ENCODE data around the gene IFI27L1.

- TF ChIP-seq NR2C2 (CRISPR knock-in tag; IDR thresholded peaks at IDR 0.05; ENCODE audit: borderline replicate concordance) (no peak), RARG (CRISPR knock-in tag; IDR thresholded peaks at IDR 0.05; ENCODE audit: low read depth) (no peak), ELF4 (CRISPR knock-in tag; IDR thresholded peaks at IDR 0.05; ENCODE audit: borderline replicate concordance) (no peak)
Observed at GRCh38 chr14:94138251-94138650, 57.1 kb downstream of the IFI27L1 start.
